Measurements from ENCODE around the gene FADS3. TPM values are rescaled to one million over a fixed set of nuclear protein-coding genes. Genes with fewer than 3 reads are reported as not detected.

The FADS3 gene
- total and polyA plus RNA-seq, 2 donors (not counting 1 experiment from before 2014, with no cell fraction given): 225 to 256 TPM

GRCh38 chr11:61895046-61895717, 3.8 kb upstream of the FADS3 start:
- ChIA-PET POLR2A (interaction anchor here (0.6 to 0.7 kb wide), 3 partner anchors 54 to 215 kb away, joined by 3 to 4 read pairs (median 3); no protein-coding TSS in a partner anchor), CTCF (interaction anchor here (0.7 to 12.0 kb wide), 6 partner anchors 13 to 211 kb away, joined by 4 to 424 read pairs (median 154); partner anchors contain the start of gene BEST1)
- Mint-ChIP-seq H3K27ac (peak overlapping the region; percentile 42), H3K4me3 (no peak overlapping the region), H3K4me1 (peaks cover 43% of the 10 kb centered on the region), H3K27me3 (no peaks in the 10 kb centered on the region), H3K9me3 (ENCODE audit: insufficient read depth) (no peaks in the 10 kb centered on the region)
- Histone ChIP-seq H3K9ac (ENCODE audit: low read length) (no peak overlapping the region), H4K20me1 (ENCODE audit: control insufficient read depth, insufficient read depth, low read length, poor library complexity, severe bottlenecking) (peaks cover 6% of the 10 kb centered on the region), H3K4me2 (replicated peaks; ENCODE audit: low read depth, low read length, poor library complexity, severe bottlenecking) (no peak overlapping the region), H3K4me1 (ENCODE audit: control insufficient read depth in 2 of 2, insufficient read depth in 2 of 2, low read length in 2 of 2) (peaks cover 35 to 52% of the 10 kb centered on the region in 2 donors), H3K4me3 (ENCODE audit: control extremely low read depth in 1 of 5, extremely low read depth in 1 of 5, insufficient read depth in 1 of 5, low read depth in 2 of 5, low read length in 4 of 5) (no peak overlapping the region), H3K36me3 (replicated peaks in 1 of 2; ENCODE audit: control extremely low read depth in 1 of 2, control insufficient read depth in 1 of 2, extremely low read depth in 1 of 2, insufficient read depth in 2 of 2, low read length in 1 of 2) (no peaks in the 10 kb centered on the region), H3K9me3 (ENCODE audit: control extremely low read depth in 1 of 3, control insufficient read depth in 2 of 3, insufficient read depth in 1 of 3, low read length in 2 of 3) (no peaks in the 10 kb centered on the region), H3K79me2 (ENCODE audit: control insufficient read depth, insufficient read depth, low read length) (peaks cover 7% of the 10 kb centered on the region), H3K27ac (ENCODE audit: low read length in 2 of 2) (no peak overlapping the region), H3K27me3 (replicated peaks in 1 of 4; ENCODE audit: control extremely low read depth in 1 of 4, control insufficient read depth in 3 of 4, insufficient read depth in 4 of 4, low read length in 3 of 4) (no peaks in the 10 kb centered on the region), H2AFZ (ENCODE audit: insufficient read depth, low read depth, low read length, poor library complexity, severe bottlenecking) (no peak overlapping the region)
- intact Hi-C loops (cut with micrococcal nuclease): no loop called here
- DNase-seq (no peak), ATAC-seq (ENCODE audit: low read depth) (no peak)
- TF ChIP-seq CTCF (IDR thresholded peaks at IDR 0.05) (no peak), EZH2 (IDR thresholded peaks at IDR 0.05; ENCODE audit: borderline replicate concordance, insufficient read depth, low read depth, low read length, poor library complexity, severe bottlenecking) (no peak)
- 97% methylated on average over 5 of the region's 17 CpGs for WGBS (ENCODE audit: insufficient coverage)

GRCh38 chr11:61893981-61894380, 2.6 kb upstream of the FADS3 start:
- Histone ChIP-seq H3K9ac (ENCODE audit: low read length) (no peak overlapping the region), H3K4me2 (replicated peaks; ENCODE audit: low read depth, low read length, poor library complexity, severe bottlenecking) (no peak overlapping the region), H3K27me3 (replicated peaks in 1 of 4; ENCODE audit: control extremely low read depth in 1 of 4, control insufficient read depth in 3 of 4, insufficient read depth in 4 of 4, low read length in 3 of 4) (no peaks in the 10 kb centered on the region), H3K36me3 (replicated peaks in 1 of 2; ENCODE audit: control extremely low read depth in 1 of 2, control insufficient read depth in 1 of 2, extremely low read depth in 1 of 2, insufficient read depth in 2 of 2, low read length in 1 of 2) (no peaks in the 10 kb centered on the region), H3K9me3 (ENCODE audit: control extremely low read depth in 1 of 3, control insufficient read depth in 2 of 3, insufficient read depth in 1 of 3, low read length in 2 of 3) (no peaks in the 10 kb centered on the region), H2AFZ (ENCODE audit: insufficient read depth, low read depth, low read length, poor library complexity, severe bottlenecking) (no peak overlapping the region), H3K4me1 (ENCODE audit: control insufficient read depth in 2 of 2, insufficient read depth in 2 of 2, low read length in 2 of 2) (peaks cover 33 to 47% of the 10 kb centered on the region in 2 donors), H3K4me3 (ENCODE audit: control extremely low read depth in 1 of 5, extremely low read depth in 1 of 5, insufficient read depth in 1 of 5, low read depth in 2 of 5, low read length in 4 of 5) (no peak overlapping the region), H4K20me1 (ENCODE audit: control insufficient read depth, insufficient read depth, low read length, poor library complexity, severe bottlenecking) (peaks cover 10% of the 10 kb centered on the region), H3K79me2 (ENCODE audit: control insufficient read depth, insufficient read depth, low read length) (peaks cover 16% of the 10 kb centered on the region), H3K27ac (ENCODE audit: low read length in 2 of 2) (no peak overlapping the region)
- intact Hi-C loops (cut with micrococcal nuclease): loop anchor here (5.0 kb wide), 5 partner anchors 77 to 988 kb away; partner anchors contain the start of genes FADS1, INCENP and SLC3A2
- peak overlapping the region; percentile 68 for H3K27ac Mint-ChIP-seq
- no peaks in the 10 kb centered on the region for H3K27me3 Mint-ChIP-seq
- H3K4me3 Mint-ChIP-seq: no peak overlapping the region
- ATAC-seq (ENCODE audit: low read depth) (no peak), DNase-seq (no peak)
- POLR2A ChIA-PET: interaction anchor here (2.4 kb wide), 1 partner anchor 14 kb away, joined by 12 read pairs; no protein-coding TSS in a partner anchor
- 100% methylated on average over 3 of the region's 5 CpGs for WGBS (ENCODE audit: insufficient coverage)
- H3K9me3 Mint-ChIP-seq (ENCODE audit: insufficient read depth): no peaks in the 10 kb centered on the region
- TF ChIP-seq EZH2 (IDR thresholded peaks at IDR 0.05; ENCODE audit: borderline replicate concordance, insufficient read depth, low read depth, low read length, poor library complexity, severe bottlenecking) (no peak), CTCF (IDR thresholded peaks at IDR 0.05) (no peak)
- CTCF ChIA-PET: interaction anchor here (1.2 to 6.4 kb wide), 6 partner anchors 12 to 214 kb away, joined by 5 to 144 read pairs (median 19); no protein-coding TSS in a partner anchor
- peaks cover 45% of the 10 kb centered on the region for H3K4me1 Mint-ChIP-seq
